Stimulated activated naive CD8-positive, alpha-beta T cell treated with anti-CD3 and anti-CD28 coated beads, Interleukin-15, amount 100 ng/mL, for 72 hours (primary cell): Measurements from ENCODE around the gene SUZ12.
"Not testable (repeated sequence)": the region's sequence is repeated elsewhere in the genome, so short reads cannot be mapped to it uniquely, and the experiment has no call there.

Experiments used
- ATAC-seq: fragments of 150-1000 bp; cut with Tn5 transposase; 2 replicates; pipeline ENCODE4 v1.10.0; 2021; ENCODE audit warnings: mild to moderate bottlenecking, moderate library complexity
- DNase-seq, 2 donors: peaks; one replicate each; pipeline ENCODE4 v3.0.0; 2021 to 2022
- H3K27ac Mint-ChIP-seq, 2 donors: one replicate each; pipeline ENCODE4 v1.8.0; 2022; ENCODE audit warnings: mild to moderate bottlenecking in 2 of 2, mixed read lengths in 2 of 2, moderate library complexity in 2 of 2
- H3K27me3 Mint-ChIP-seq: one replicate; pipeline ENCODE4 v1.8.0; 2022; ENCODE audit warnings: mixed read lengths
- H3K4me1 Mint-ChIP-seq: one replicate; pipeline ENCODE4 v1.8.0; 2022; ENCODE audit warnings: mild to moderate bottlenecking, mixed read lengths
- H3K4me3 Mint-ChIP-seq, 2 donors: one replicate each; pipeline ENCODE4 v1.8.0; 2022; ENCODE audit warnings: mild to moderate bottlenecking in 2 of 2, mixed read lengths in 2 of 2, moderate library complexity in 1 of 2
- H3K9me3 Mint-ChIP-seq, 2 donors: one replicate each; pipeline ENCODE4 v1.8.0; 2022; ENCODE audit warnings: mixed read lengths in 2 of 2

SUZ12 gene

GRCh38 chr17:32045611-32046010 is 108.8 kb downstream of the SUZ12 start:
- H3K9me3 Mint-ChIP-seq, H3K27me3 Mint-ChIP-seq, DNase-seq, H3K27ac Mint-ChIP-seq, H3K4me3 Mint-ChIP-seq, H3K4me1 Mint-ChIP-seq, ATAC-seq: not testable (repeated sequence)

DNA sequence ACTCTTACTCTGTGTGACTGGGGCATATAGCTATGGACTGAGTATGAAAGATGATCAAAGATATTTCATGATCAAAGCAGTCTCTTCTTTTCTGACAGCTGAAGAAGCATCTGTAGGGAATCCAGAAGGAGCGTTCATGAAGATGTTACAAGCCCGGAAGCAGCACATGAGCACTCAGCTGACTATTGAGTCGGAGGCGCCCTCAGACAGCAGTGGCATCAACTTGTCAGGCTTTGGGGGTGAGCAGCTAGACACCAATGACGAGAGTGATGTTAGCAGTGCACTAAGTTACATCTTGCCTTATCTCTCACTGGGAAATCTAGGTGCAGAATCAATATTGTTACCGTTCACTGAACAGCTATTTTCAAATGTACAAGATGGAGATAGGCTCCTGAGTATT is 110.9 kb downstream of the SUZ12 start:
- H3K9me3 Mint-ChIP-seq, H3K27me3 Mint-ChIP-seq, H3K27ac Mint-ChIP-seq, DNase-seq, H3K4me3 Mint-ChIP-seq, ATAC-seq, H3K4me1 Mint-ChIP-seq: not testable (repeated sequence)
